Keratinocyte (primary cell): ENCODE data around the gene GFAP.

Source experiments
- EZH2 ChIP-seq: IDR thresholded peaks from one replicate; pipeline ENCODE4 v1.6.1; 2012; ENCODE audit warnings: inconsistent platforms, mild to moderate bottlenecking, low read length, moderate library complexity
- TF ChIP-seq, protein P1 (sequence below), 3 experiments: IDR thresholded peaks in 1 of 3; conservative IDR thresholded peaks in 1 of 3; optimal IDR thresholded peaks in 1 of 3; 2 replicates in 2 of 3; 3 replicates in 1 of 3; pipeline versions ENCODE3 to v1.5.1; 2011; ENCODE audit warnings: low read length in 3 of 3, mild to moderate bottlenecking in 3 of 3, moderate library complexity in 2 of 3, control low read depth in 1 of 3, inconsistent platforms in 1 of 3; ENCODE audit not compliant: insufficient read depth in 2 of 3; ENCODE audit errors: extremely low read depth in 1 of 3

DNA sequence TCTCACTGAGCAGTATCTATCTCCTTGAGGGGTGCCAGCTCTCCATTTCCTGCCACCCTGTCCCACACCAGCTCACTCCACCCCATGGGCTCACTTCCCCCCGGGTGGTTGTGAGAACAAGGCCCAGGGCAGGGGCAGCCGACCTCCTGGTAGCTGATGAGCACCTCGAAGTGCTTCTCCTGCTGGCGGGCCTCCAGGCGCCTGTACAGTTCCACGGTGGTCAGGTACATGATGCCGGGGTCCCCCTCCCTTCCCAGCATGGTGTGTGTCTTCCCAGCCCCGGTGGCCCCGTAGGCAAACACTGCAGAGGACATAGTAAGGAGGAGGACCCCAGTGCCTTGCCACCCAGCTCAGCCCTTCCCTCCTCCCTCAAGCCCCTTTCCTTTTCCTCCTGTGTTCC lies 19.8 kb upstream of the GFAP start:
- TF ChIP-seq EZH2, result no peak
- TF ChIP-seq, protein P1, sequence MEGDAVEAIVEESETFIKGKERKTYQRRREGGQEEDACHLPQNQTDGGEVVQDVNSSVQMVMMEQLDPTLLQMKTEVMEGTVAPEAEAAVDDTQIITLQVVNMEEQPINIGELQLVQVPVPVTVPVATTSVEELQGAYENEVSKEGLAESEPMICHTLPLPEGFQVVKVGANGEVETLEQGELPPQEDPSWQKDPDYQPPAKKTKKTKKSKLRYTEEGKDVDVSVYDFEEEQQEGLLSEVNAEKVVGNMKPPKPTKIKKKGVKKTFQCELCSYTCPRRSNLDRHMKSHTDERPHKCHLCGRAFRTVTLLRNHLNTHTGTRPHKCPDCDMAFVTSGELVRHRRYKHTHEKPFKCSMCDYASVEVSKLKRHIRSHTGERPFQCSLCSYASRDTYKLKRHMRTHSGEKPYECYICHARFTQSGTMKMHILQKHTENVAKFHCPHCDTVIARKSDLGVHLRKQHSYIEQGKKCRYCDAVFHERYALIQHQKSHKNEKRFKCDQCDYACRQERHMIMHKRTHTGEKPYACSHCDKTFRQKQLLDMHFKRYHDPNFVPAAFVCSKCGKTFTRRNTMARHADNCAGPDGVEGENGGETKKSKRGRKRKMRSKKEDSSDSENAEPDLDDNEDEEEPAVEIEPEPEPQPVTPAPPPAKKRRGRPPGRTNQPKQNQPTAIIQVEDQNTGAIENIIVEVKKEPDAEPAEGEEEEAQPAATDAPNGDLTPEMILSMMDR (optimal IDR thresholded peaks at IDR 0.05 in 1 of 3, IDR thresholded peaks at IDR 0.05 in 1 of 3, conservative IDR thresholded peaks at IDR 0.05 in 1 of 3; ENCODE audit: extremely low read depth in 1 of 3, insufficient read depth in 2 of 3, low read length in 3 of 3), result no peak
